ENCODE measurements around the gene EPB41L5.
"Not testable (repeated sequence)": the region's sequence is repeated elsewhere in the genome, so short reads cannot be mapped to it uniquely, and the experiment has no call there.

The EPB41L5 gene

GRCh38 chr2:120132691-120133090 is 119.8 kb downstream of the EPB41L5 start:
- TF ChIP-seq POLR2A (IDR thresholded peaks at IDR 0.05; ENCODE audit: low read length) (no peak), GATA1 (IDR thresholded peaks at IDR 0.05; ENCODE audit: low read depth, low read length) (no peak)
- DNase-seq: no peak

GRCh38 chr2:120133572-120134244 is 120.8 kb downstream of the EPB41L5 start:
- DNase-seq: no peak
- TF ChIP-seq POLR2A (IDR thresholded peaks at IDR 0.05; ENCODE audit: low read length) (no peak), GATA1 (IDR thresholded peaks at IDR 0.05; ENCODE audit: low read depth, low read length) (no peak)

GRCh38 chr2:120134263-120134662 is 121.4 kb downstream of the EPB41L5 start:
- DNase-seq: no peak
- TF ChIP-seq POLR2A (IDR thresholded peaks at IDR 0.05; ENCODE audit: low read length): no peak
- TF ChIP-seq GATA1 (IDR thresholded peaks at IDR 0.05; ENCODE audit: low read depth, low read length): no peak

- DNase-seq: not testable (repeated sequence)
Observed at GRCh38 chr2:120135013-120135412, 122.1 kb downstream of the EPB41L5 start.

- TF ChIP-seq GATA1 (IDR thresholded peaks at IDR 0.05; ENCODE audit: low read depth, low read length): no peak
- TF ChIP-seq POLR2A (IDR thresholded peaks at IDR 0.05; ENCODE audit: low read length): no peak
- DNase-seq: no peak
Observed at GRCh38 chr2:120140866-120141265, 128.0 kb downstream of the EPB41L5 start.

GRCh38 chr2:120141300-120142069 is 128.6 kb downstream of the EPB41L5 start:
- no peak for TF ChIP-seq POLR2A (IDR thresholded peaks at IDR 0.05; ENCODE audit: low read length)

GRCh38 chr2:120142528-120143219 is 129.8 kb downstream of the EPB41L5 start:
- no peak for DNase-seq
- no peak for TF ChIP-seq POLR2A (IDR thresholded peaks at IDR 0.05; ENCODE audit: low read length)

More at GRCh38 chr2:120141300-120142069, 128.6 kb downstream of the EPB41L5 start:
- DNase-seq: no peak

GRCh38 chr2:120148229-120148628 is 135.4 kb downstream of the EPB41L5 start:
- no peak for DNase-seq
- TF ChIP-seq POLR2A (IDR thresholded peaks at IDR 0.05; ENCODE audit: low read length): no peak
- TF ChIP-seq GATA1 (IDR thresholded peaks at IDR 0.05; ENCODE audit: low read depth, low read length): no peak

GRCh38 chr2:120148669-120149068 is 135.8 kb downstream of the EPB41L5 start:
- TF ChIP-seq GATA1 (IDR thresholded peaks at IDR 0.05; ENCODE audit: low read depth, low read length) (no peak), POLR2A (IDR thresholded peaks at IDR 0.05; ENCODE audit: low read length) (no peak)
- DNase-seq: no peak

GRCh38 chr2:120149406-120149805 is 136.5 kb downstream of the EPB41L5 start:
- DNase-seq: no peak
- TF ChIP-seq GATA1 (IDR thresholded peaks at IDR 0.05; ENCODE audit: low read depth, low read length) (no peak), POLR2A (IDR thresholded peaks at IDR 0.05; ENCODE audit: low read length) (no peak)

- DNase-seq: no peak
- no peak for TF ChIP-seq POLR2A (IDR thresholded peaks at IDR 0.05; ENCODE audit: low read length)
- no peak for TF ChIP-seq GATA1 (IDR thresholded peaks at IDR 0.05; ENCODE audit: low read depth, low read length)
Observed at GRCh38 chr2:120150040-120150482, 137.2 kb downstream of the EPB41L5 start.

- no peak for DNase-seq
- TF ChIP-seq GATA1 (IDR thresholded peaks at IDR 0.05; ENCODE audit: low read depth, low read length) (no peak), POLR2A (IDR thresholded peaks at IDR 0.05; ENCODE audit: low read length) (no peak)
Observed at GRCh38 chr2:120155308-120155707, 142.4 kb downstream of the EPB41L5 start.

- not testable (repeated sequence) for DNase-seq
Observed at GRCh38 chr2:120158658-120159057, 145.8 kb downstream of the EPB41L5 start.

- TF ChIP-seq POLR2A (IDR thresholded peaks at IDR 0.05; ENCODE audit: low read length): no peak
- TF ChIP-seq GATA1 (IDR thresholded peaks at IDR 0.05; ENCODE audit: low read depth, low read length): no peak
- no peak for DNase-seq
Observed at GRCh38 chr2:120161190-120161589, 148.3 kb downstream of the EPB41L5 start.

- TF ChIP-seq GATA1 (IDR thresholded peaks at IDR 0.05; ENCODE audit: low read depth, low read length) (no peak), POLR2A (IDR thresholded peaks at IDR 0.05; ENCODE audit: low read length) (no peak)
- DNase-seq: no peak
Observed at GRCh38 chr2:120162716-120163115, 149.8 kb downstream of the EPB41L5 start.

Measured in erythroblast (primary cell).